ENCODE data around the gene PTPRCAP. TPM values are rescaled to one million over a fixed set of nuclear protein-coding genes. Genes with fewer than 3 reads are reported as not detected.

The PTPRCAP gene
- total RNA-seq, 1 experiment from 2014 or later, result 0.56 TPM

GRCh38 chr11:67457453-67457852, 20.0 kb upstream of the PTPRCAP start:
- Histone ChIP-seq H3K9me3 (ENCODE audit: low read depth, low read length, poor library complexity, severe bottlenecking) (no peaks in the 10 kb centered on the region), H3K4me3 (ENCODE audit: low read depth, low read length, poor library complexity, severe bottlenecking) (no peak overlapping the region), H3K4me1 (ENCODE audit: insufficient read depth, low read length, poor library complexity, severe bottlenecking) (no peaks in the 10 kb centered on the region), H3K27me3 (replicated peaks; ENCODE audit: insufficient read depth, low read depth, low read length, poor library complexity) (no peaks in the 10 kb centered on the region), H3K36me3 (ENCODE audit: insufficient read depth, low read length, poor library complexity, severe bottlenecking) (no peaks in the 10 kb centered on the region), H3K27ac (ENCODE audit: low read depth, low read length, poor library complexity, severe bottlenecking) (no peak overlapping the region)
- no peak for DNase-seq (ENCODE audit: low spot score)
- BruUV-seq (replicated peaks), result no TSS peak
- CTCF ChIA-PET, result no interaction called here
- no peak for TF ChIP-seq EZH2 (IDR thresholded peaks at IDR 0.05; ENCODE audit: borderline replicate concordance, low read depth, low read length, poor library complexity, severe bottlenecking)
- TF ChIP-seq, protein P1, sequence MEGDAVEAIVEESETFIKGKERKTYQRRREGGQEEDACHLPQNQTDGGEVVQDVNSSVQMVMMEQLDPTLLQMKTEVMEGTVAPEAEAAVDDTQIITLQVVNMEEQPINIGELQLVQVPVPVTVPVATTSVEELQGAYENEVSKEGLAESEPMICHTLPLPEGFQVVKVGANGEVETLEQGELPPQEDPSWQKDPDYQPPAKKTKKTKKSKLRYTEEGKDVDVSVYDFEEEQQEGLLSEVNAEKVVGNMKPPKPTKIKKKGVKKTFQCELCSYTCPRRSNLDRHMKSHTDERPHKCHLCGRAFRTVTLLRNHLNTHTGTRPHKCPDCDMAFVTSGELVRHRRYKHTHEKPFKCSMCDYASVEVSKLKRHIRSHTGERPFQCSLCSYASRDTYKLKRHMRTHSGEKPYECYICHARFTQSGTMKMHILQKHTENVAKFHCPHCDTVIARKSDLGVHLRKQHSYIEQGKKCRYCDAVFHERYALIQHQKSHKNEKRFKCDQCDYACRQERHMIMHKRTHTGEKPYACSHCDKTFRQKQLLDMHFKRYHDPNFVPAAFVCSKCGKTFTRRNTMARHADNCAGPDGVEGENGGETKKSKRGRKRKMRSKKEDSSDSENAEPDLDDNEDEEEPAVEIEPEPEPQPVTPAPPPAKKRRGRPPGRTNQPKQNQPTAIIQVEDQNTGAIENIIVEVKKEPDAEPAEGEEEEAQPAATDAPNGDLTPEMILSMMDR (conservative IDR thresholded peaks at IDR 0.05; ENCODE audit: low read depth, low read length), result no peak
- POLR2A ChIA-PET (ENCODE audit: low non-redundant PET), result no interaction called here
- intact Hi-C loops (cut with micrococcal nuclease; ENCODE audit: unreplicated experiment), result no loop called here

- no peak for TF ChIP-seq EZH2 (IDR thresholded peaks at IDR 0.05; ENCODE audit: borderline replicate concordance, low read depth, low read length, poor library complexity, severe bottlenecking)
- TF ChIP-seq, protein P1 (conservative IDR thresholded peaks at IDR 0.05; ENCODE audit: low read depth, low read length), result no peak
- no peaks in the 10 kb centered on the region for H3K4me1 ChIP-seq (ENCODE audit: insufficient read depth, low read length, poor library complexity, severe bottlenecking)
- BruUV-seq (replicated peaks), result no TSS peak
- CTCF ChIA-PET, result interaction anchor here (0.6 to 0.9 kb wide), 2 partner anchors 55 to 1006 kb away, joined by 3 to 7 read pairs; partner anchors contain the start of gene PPP1CA
- no peaks in the 10 kb centered on the region for H3K36me3 ChIP-seq (ENCODE audit: insufficient read depth, low read length, poor library complexity, severe bottlenecking)
- no peaks in the 10 kb centered on the region for H3K27me3 ChIP-seq (replicated peaks; ENCODE audit: insufficient read depth, low read depth, low read length, poor library complexity)
- no peak overlapping the region for H3K27ac ChIP-seq (ENCODE audit: low read depth, low read length, poor library complexity, severe bottlenecking)
- H3K9me3 ChIP-seq (ENCODE audit: low read depth, low read length, poor library complexity, severe bottlenecking), result no peaks in the 10 kb centered on the region
- intact Hi-C loops (cut with micrococcal nuclease; ENCODE audit: unreplicated experiment), result no loop called here
- no peak overlapping the region for H3K4me3 ChIP-seq (ENCODE audit: low read depth, low read length, poor library complexity, severe bottlenecking)
- no peak for DNase-seq (ENCODE audit: low spot score)
- POLR2A ChIA-PET (ENCODE audit: low non-redundant PET), result no interaction called here
Observed at GRCh38 chr11:67456068-67456705, 18.7 kb upstream of the PTPRCAP start.

DNA sequence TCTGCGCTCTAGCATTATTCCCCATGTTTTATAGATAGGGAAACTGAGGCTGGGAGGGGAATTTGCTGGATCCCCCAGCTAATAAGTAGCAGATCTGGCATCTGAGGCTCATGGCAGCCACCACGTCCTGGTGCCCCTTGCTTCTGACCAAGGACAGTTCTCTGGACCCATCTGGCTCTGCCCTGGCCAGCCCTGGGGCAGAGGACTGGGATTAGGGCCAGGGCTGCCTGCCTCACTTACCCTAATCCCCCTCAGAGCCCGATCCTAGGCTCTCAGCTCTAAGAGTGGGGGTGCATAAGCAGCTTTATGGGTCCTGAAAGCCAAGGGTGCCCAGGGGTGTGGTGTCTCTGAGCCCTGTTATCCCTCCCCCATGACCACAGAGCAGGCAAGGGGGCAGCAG, 17.6 kb upstream of the PTPRCAP start, which contains the start of gene CABP4:
TSS of gene CABP4 (plus strand) at position 301 of the 400 bp plus-strand sequence. CDS start at position 371, 70 bp downstream.
- CTCF ChIA-PET, result no interaction called here
- Histone ChIP-seq H3K27ac (ENCODE audit: low read depth, low read length, poor library complexity, severe bottlenecking) (no peak within 1 kb of the TSS), H3K36me3 (ENCODE audit: insufficient read depth, low read length, poor library complexity, severe bottlenecking) (no peaks in the 10 kb centered on the region), H3K9me3 (ENCODE audit: low read depth, low read length, poor library complexity, severe bottlenecking) (no peaks in the 10 kb centered on the region), H3K4me3 (ENCODE audit: low read depth, low read length, poor library complexity, severe bottlenecking) (no peak within 1 kb of the TSS), H3K4me1 (ENCODE audit: insufficient read depth, low read length, poor library complexity, severe bottlenecking) (no peaks in the 10 kb centered on the region), H3K27me3 (replicated peaks; ENCODE audit: insufficient read depth, low read depth, low read length, poor library complexity) (no peaks in the 10 kb centered on the region)
- POLR2A ChIA-PET (ENCODE audit: low non-redundant PET), result interaction anchor here (0.6 kb wide), 1 partner anchor 1200 kb away, joined by 4 read pairs; no protein-coding TSS in a partner anchor
- intact Hi-C loops (cut with micrococcal nuclease; ENCODE audit: unreplicated experiment), result no loop called here
- no TSS peak for BruUV-seq (replicated peaks)
- no peak for TF ChIP-seq EZH2 (IDR thresholded peaks at IDR 0.05; ENCODE audit: borderline replicate concordance, low read depth, low read length, poor library complexity, severe bottlenecking)
- TF ChIP-seq, protein P1 (conservative IDR thresholded peaks at IDR 0.05; ENCODE audit: low read depth, low read length), result no peak
- no peak for DNase-seq (ENCODE audit: low spot score)
